OCI-LY7 (cell line): Measurements from ENCODE around the gene DMXL1. TPM values are rescaled to one million over a fixed set of nuclear protein-coding genes. Genes with fewer than 3 reads are reported as not detected.
A peak's percentile ranks its signal among the peaks of the same experiment; 100 is the strongest.

ENCODE experiments used
- BruUV-seq: library from RNA; stranded (reverse); fragments of 400-500 nt; replicated peaks from 2 replicates; lab custom pipeline; 2021; lab: Mats Ljungman, UMichigan
- CTCF ChIA-PET: fragments of 300-600 bp; sonication (Branson Sonifier 250); formaldehyde crosslinking; loops from one replicate; lab custom pipeline; 2022; ENCODE audit warnings: antibody characterized with exemption; ENCODE audit not compliant: unreplicated experiment; lab: Charles Lee
- POLR2A ChIA-PET: fragments of 300-600 bp; sonication (Branson Sonifier 250); formaldehyde crosslinking; loops from one replicate; lab custom pipeline; 2022; ENCODE audit warnings: antibody characterized with exemption; lab: Charles Lee
- DNase-seq: peaks from one replicate; pipeline ENCODE4 v3.0.0-alpha.2; 2015; ENCODE audit warnings: low spot score
- H2AFZ ChIP-seq: fragments of 200-600 bp; sonication (generic), shearing (Covaris generic); 2 replicates; pipeline ENCODE4 v1.6.1; 2014; ENCODE audit warnings: mild to moderate bottlenecking, antibody characterized with exemption, low read length, moderate library complexity
- H3K27ac ChIP-seq: fragments of 200-600 bp; sonication (generic); 2 replicates; pipeline ENCODE4 v1.5.1; 2014; ENCODE audit warnings: mixed run types, low read depth, mild to moderate bottlenecking, moderate library complexity, low read length, inconsistent platforms; ENCODE audit not compliant: poor library complexity, severe bottlenecking
- H3K36me3 ChIP-seq: fragments of 200-600 bp; sonication (generic); 2 replicates; pipeline ENCODE4 v1.6.1; 2014; ENCODE audit warnings: mild to moderate bottlenecking, antibody characterized with exemption, low read length, moderate library complexity, mixed read lengths; ENCODE audit not compliant: insufficient read depth
- H3K4me1 ChIP-seq: fragments of 200-600 bp; sonication (generic); 2 replicates; pipeline ENCODE4 v1.5.1; 2014; ENCODE audit warnings: mild to moderate bottlenecking, low read length; ENCODE audit not compliant: insufficient read depth, poor library complexity, severe bottlenecking
- H3K4me2 ChIP-seq: fragments of 200-600 bp; sonication (generic); 2 replicates; pipeline ENCODE4 v1.6.1; 2014; ENCODE audit warnings: mild to moderate bottlenecking, low read length
- H3K4me3 ChIP-seq: fragments of 200-600 bp; sonication (generic); 2 replicates; pipeline ENCODE4 v1.5.1; 2014; ENCODE audit warnings: mild to moderate bottlenecking, low read depth, low read length; ENCODE audit not compliant: poor library complexity, severe bottlenecking
- H3K79me2 ChIP-seq: fragments of 200-600 bp; sonication (generic); 2 replicates; pipeline ENCODE4 v1.6.1; 2016; ENCODE audit warnings: low read depth, mild to moderate bottlenecking, low read length, moderate library complexity, mixed read lengths; ENCODE audit not compliant: insufficient read depth
- H3K9me2 ChIP-seq: fragments of 200-600 bp; sonication (generic); 2 replicates; pipeline ENCODE4 v1.6.1; 2016; ENCODE audit warnings: mild to moderate bottlenecking, low read length, mixed read lengths; ENCODE audit not compliant: insufficient read depth
- H3K9me3 ChIP-seq: fragments of 200-600 bp; sonication (generic); 2 replicates; pipeline ENCODE4 v1.6.1; 2014; ENCODE audit warnings: mild to moderate bottlenecking, mixed run types, low read length, mixed read lengths
- H4K20me1 ChIP-seq: fragments of 200-600 bp; sonication (generic); 2 replicates; pipeline ENCODE4 v1.6.1; 2014; ENCODE audit warnings: mild to moderate bottlenecking, antibody characterized with exemption, low read length, moderate library complexity, mixed read lengths; ENCODE audit not compliant: insufficient read depth
- CTCF ChIP-seq: fragments of 200-600 bp; sonication (generic); conservative IDR thresholded peaks from 2 replicates; pipeline ENCODE4 v1.5.1; 2014; ENCODE audit warnings: mild to moderate bottlenecking, antibody characterized with exemption, low read length, moderate library complexity, mixed read lengths
- EZH2phosphoT487 ChIP-seq: fragments of 200-600 bp; sonication (generic); IDR thresholded peaks from 2 replicates; pipeline ENCODE4 v1.6.1; 2018; ENCODE audit warnings: low read depth, borderline replicate concordance, mild to moderate bottlenecking, mixed run types, antibody characterized with exemption, low read length, moderate library complexity, mixed read lengths
- intact Hi-C: fragments of 100-400 bp; cut with micrococcal nuclease; formaldehyde crosslinking; loops from one replicate; pipeline ENCODE4 v1.10.0; 2022; ENCODE audit not compliant: unreplicated experiment
- total RNA-seq, 2 experiments: library from RNA; depleted of rRNA in 1 of 2; stranded (reverse); fragments of >200 nt in 1 of 2; shearing (Covaris generic) in 1 of 2; gene quantifications; 2 replicates each; pipeline ENCODE4 v1.2.3, GENCODE V29; 2014 to 2022

The DMXL1 gene
- total RNA-seq, 2 experiments from 2014 or later: 76.6 to 79.4 TPM

GRCh38 chr5:119269061-119269944 is 198.4 kb downstream of the DMXL1 start:
- Histone ChIP-seq H3K4me3 (peak overlapping the region; percentile 84), H3K79me2 (peaks cover 48% of the 10 kb centered on the region; the same call in 1 of the 2 replicates), H3K36me3 (no peaks in the 10 kb centered on the region), H4K20me1 (no peaks in the 10 kb centered on the region), H3K9me3 (no peaks in the 10 kb centered on the region), H3K4me1 (peaks cover 58% of the 10 kb centered on the region), H3K27ac (peak overlapping the region; percentile 60), H2AFZ (peak overlapping the region; percentile 17; the same call in 1 of the 2 replicates), H3K4me2 (peak overlapping the region; percentile 97), H3K9me2 (no peaks in the 10 kb centered on the region)
- ChIA-PET CTCF (interaction anchor here (0.6 to 1.2 kb wide), 4 partner anchors 46 to 184 kb away, joined by 3 read pairs; no protein-coding TSS in a partner anchor), POLR2A (interaction anchor here (1.0 to 4.7 kb wide), 20 partner anchors 13 to 249 kb away, joined by 3 to 22 read pairs (median 4); partner anchors contain the start of gene DMXL1)
- intact Hi-C loops: loop anchor here (2.0 kb wide), 2 partner anchors 143 to 199 kb away; partner anchors contain the start of gene DMXL1
- TSS peak; percentile 58 for BruUV-seq
- DNase-seq: peak; percentile 84
- TF ChIP-seq CTCF (no peak), EZH2phosphoT487 (no peak)

DNA sequence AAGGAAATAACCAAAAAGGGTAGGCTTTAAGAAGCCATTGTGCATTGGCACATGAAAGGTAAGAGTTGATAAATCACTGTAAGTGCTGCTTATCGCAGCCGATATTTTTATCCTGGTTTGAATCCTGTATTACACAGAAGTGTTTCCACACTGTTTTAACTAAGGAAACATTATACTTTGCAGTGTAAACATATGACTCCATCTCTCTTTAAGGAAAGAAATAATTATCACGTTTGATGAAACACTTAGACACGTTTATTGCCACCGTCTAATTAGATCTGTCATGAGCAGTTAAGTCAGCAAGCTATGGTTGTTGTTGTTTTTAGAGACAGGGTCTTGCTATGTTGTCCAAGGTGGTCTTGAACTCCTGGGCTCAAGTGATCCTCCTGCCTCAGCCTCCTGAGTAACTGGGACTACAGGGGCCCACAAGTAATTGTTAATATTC is 199.3 kb downstream of the DMXL1 start:
- no TSS peak for BruUV-seq

More for the DNA sequence above, 199.3 kb downstream of the DMXL1 start:
- intact Hi-C loops: no loop called here
- H3K27ac ChIP-seq: peak overlapping the region; percentile 60
- TF ChIP-seq EZH2phosphoT487 (no peak), CTCF (no peak)
- H3K79me2 ChIP-seq: peaks cover 50% of the 10 kb centered on the region; the same call in 1 of the 2 replicates
- H3K4me2 ChIP-seq: peak overlapping the region; percentile 97
- no peak overlapping the region for H2AFZ ChIP-seq
- H3K36me3 ChIP-seq: no peaks in the 10 kb centered on the region
- ChIA-PET POLR2A (interaction anchor here (1.0 to 4.7 kb wide), 17 partner anchors 9 to 250 kb away, joined by 3 to 22 read pairs (median 6); no protein-coding TSS in a partner anchor), CTCF (interaction anchor here (0.8 to 1.0 kb wide), 2 partner anchors 45 to 183 kb away, joined by 3 read pairs; no protein-coding TSS in a partner anchor)
- H3K9me2 ChIP-seq: no peaks in the 10 kb centered on the region
- H3K9me3 ChIP-seq: no peaks in the 10 kb centered on the region
- H4K20me1 ChIP-seq: no peaks in the 10 kb centered on the region
- H3K4me1 ChIP-seq: peaks cover 66% of the 10 kb centered on the region
- peak overlapping the region; percentile 84 for H3K4me3 ChIP-seq
- DNase-seq: no peak
